GM19238 (cell line): ENCODE results near the gene XIRP2.

Experiments used
- DNase-seq: peaks from one replicate; pipeline ENCODE4 v3.0.0; 2011; ENCODE audit warnings: low spot score; ENCODE audit not compliant: insufficient read length

Gene XIRP2

GRCh38 chr2:166926657-166927056 is 38.4 kb downstream of the XIRP2 start:
- no peak for DNase-seq

- no peak for DNase-seq
Measured at GRCh38 chr2:166932032-166932431, 43.8 kb downstream of the XIRP2 start.

- DNase-seq: no peak
Measured at GRCh38 chr2:166934817-166935216, 46.5 kb downstream of the XIRP2 start.

- DNase-seq: no peak
Measured at GRCh38 chr2:166942377-166942776, 54.1 kb downstream of the XIRP2 start.

- DNase-seq: no peak
Measured at GRCh38 chr2:166944909-166945308, 56.6 kb downstream of the XIRP2 start.

- DNase-seq: no peak
Measured at GRCh38 chr2:166957686-166958085, 69.4 kb downstream of the XIRP2 start.

- DNase-seq: no peak
Measured at GRCh38 chr2:166958986-166959481, 70.8 kb downstream of the XIRP2 start.

- DNase-seq: no peak
Measured at GRCh38 chr2:166959556-166959955, 71.3 kb downstream of the XIRP2 start.

- DNase-seq: no peak
Measured at GRCh38 chr2:166960702-166961270, 72.5 kb downstream of the XIRP2 start.

GRCh38 chr2:166961933-166962332 is 73.7 kb downstream of the XIRP2 start:
- no peak for DNase-seq

- no peak for DNase-seq
Measured at GRCh38 chr2:166969486-166969885, 81.2 kb downstream of the XIRP2 start.

GRCh38 chr2:166972002-166972401 is 83.7 kb downstream of the XIRP2 start:
- no peak for DNase-seq

GRCh38 chr2:166972418-166972817 is 84.1 kb downstream of the XIRP2 start:
- DNase-seq: no peak

GRCh38 chr2:166984188-166984587 is 95.9 kb downstream of the XIRP2 start:
- no peak for DNase-seq

- no peak for DNase-seq
Measured at GRCh38 chr2:166984797-166985196, 96.5 kb downstream of the XIRP2 start.

- no peak for DNase-seq
Measured at GRCh38 chr2:166994588-166995336, 106.5 kb downstream of the XIRP2 start.

- no peak for DNase-seq
Measured at GRCh38 chr2:166996465-166996864, 108.2 kb downstream of the XIRP2 start.

- no peak for DNase-seq
Measured at GRCh38 chr2:167001165-167001564, 112.9 kb downstream of the XIRP2 start.

- no peak for DNase-seq
Measured at GRCh38 chr2:167005096-167005495, 116.8 kb downstream of the XIRP2 start.

GRCh38 chr2:167013227-167013626 is 124.9 kb downstream of the XIRP2 start:
- no peak for DNase-seq

GRCh38 chr2:167015806-167016205 is 127.5 kb downstream of the XIRP2 start:
- DNase-seq: no peak

GRCh38 chr2:167017021-167017420 is 128.7 kb downstream of the XIRP2 start:
- no peak for DNase-seq

GRCh38 chr2:167018590-167018989 is 130.3 kb downstream of the XIRP2 start:
- no peak for DNase-seq
